NCI-H69 (cell line): ENCODE data around the gene CRACDL.

ENCODE experiments used
- DNase-seq: peaks from one replicate; lab custom pipeline; 2025; lab: John Stamatoyannopoulos, UW

CRACDL gene

GRCh38 chr2:98926601-98927000 is 9.4 kb downstream of the CRACDL start:
- DNase-seq: no peak

GRCh38 chr2:98924910-98925309 is 11.1 kb downstream of the CRACDL start:
- DNase-seq: no peak

GRCh38 chr2:98924038-98924830 is 11.8 kb downstream of the CRACDL start:
- peak; percentile 5 for DNase-seq

GRCh38 chr2:98923244-98923940 is 12.6 kb downstream of the CRACDL start:
- DNase-seq: no peak

GRCh38 chr2:98921062-98921461 is 15.0 kb downstream of the CRACDL start:
- no peak for DNase-seq

GRCh38 chr2:98917031-98917471 is 19.0 kb downstream of the CRACDL start:
- DNase-seq: peak; percentile 5

GRCh38 chr2:98915751-98916358 is 20.2 kb downstream of the CRACDL start:
- no peak for DNase-seq

GRCh38 chr2:98914713-98915580 is 21.1 kb downstream of the CRACDL start:
- no peak for DNase-seq

- peak; percentile 88 for DNase-seq
These were observed 21.9 kb downstream of the CRACDL start for GRCh38 chr2:98913916-98914712.

- DNase-seq: peak; percentile 46
These were observed 22.8 kb downstream of the CRACDL start for GRCh38 chr2:98912957-98913915.

GRCh38 chr2:98912221-98912851 is 23.7 kb downstream of the CRACDL start:
- DNase-seq: peak; percentile 94

GRCh38 chr2:98911376-98912154 is 24.5 kb downstream of the CRACDL start:
- no peak for DNase-seq

- DNase-seq: no peak
These were observed 25.0 kb downstream of the CRACDL start for GRCh38 chr2:98911126-98911375.

- DNase-seq: peak; percentile 17
These were observed 25.5 kb downstream of the CRACDL start for GRCh38 chr2:98910349-98911125.

- DNase-seq: peak; percentile 97
These were observed 26.5 kb downstream of the CRACDL start for GRCh38 chr2:98909317-98910211.

GRCh38 chr2:98908931-98909316 is 27.1 kb downstream of the CRACDL start:
- DNase-seq: peak; percentile 71
